Esophagus (tissue), 2 donors: ENCODE data around the gene SMPD4. TPM values are rescaled to one million over a fixed set of nuclear protein-coding genes. Genes with fewer than 3 reads are reported as not detected.
A peak's percentile ranks its signal among the peaks of the same experiment; 100 is the strongest.
"Not testable (repeated sequence)": the region's sequence is repeated elsewhere in the genome, so short reads cannot be mapped to it uniquely, and the experiment has no call there.

Source experiments
- H3K27ac ChIP-seq, 2 donors: one replicate each; pipeline ENCODE4 v1.5.1; 2013; ENCODE audit warnings: low read depth in 2 of 2, mild to moderate bottlenecking in 2 of 2, inconsistent platforms in 1 of 2, low read length in 1 of 2, moderate library complexity in 1 of 2
- H3K27me3 ChIP-seq, 2 donors: one replicate each; pipeline ENCODE4 v1.6.1; 2013; ENCODE audit warnings: low read length in 2 of 2, control low read depth in 1 of 2, mild to moderate bottlenecking in 1 of 2; ENCODE audit not compliant: insufficient read depth in 2 of 2, control insufficient read depth in 1 of 2
- H3K36me3 ChIP-seq, 2 donors: one replicate each; pipeline ENCODE4 v1.6.1; 2013; ENCODE audit warnings: low read length in 1 of 2; ENCODE audit not compliant: control insufficient read depth in 2 of 2, insufficient read depth in 2 of 2
- H3K4me1 ChIP-seq, 2 donors: one replicate each; pipeline ENCODE4 v1.6.1; 2013; ENCODE audit warnings: low read length in 1 of 2; ENCODE audit not compliant: control insufficient read depth in 2 of 2, insufficient read depth in 2 of 2
- H3K4me3 ChIP-seq, 2 donors: one replicate each; pipeline ENCODE4 v1.5.1; 2013; ENCODE audit warnings: low read length in 2 of 2, mild to moderate bottlenecking in 2 of 2, low read depth in 1 of 2, moderate library complexity in 1 of 2
- H3K9me3 ChIP-seq, 2 donors: one replicate each; pipeline ENCODE4 v1.6.1; 2013; ENCODE audit warnings: mild to moderate bottlenecking in 2 of 2, low read depth in 1 of 2, low read length in 1 of 2, moderate library complexity in 1 of 2; ENCODE audit not compliant: control insufficient read depth in 2 of 2, insufficient read depth in 1 of 2
- WGBS, 2 donors: extraction: QIAGEN DNeasy Blood & Tissue Kit; methylation state at CpG; one replicate each; pipeline ENCODE4 v1.1.7; 2013; 5-methylcytosine and 5-hydroxymethylcytosine counted together
- polyA plus RNA-seq, 2 donors: library from polyadenylated mRNA; stranded (reverse); fragments of 200-250 nt; gene quantifications; one replicate each; pipeline ENCODE4 v1.2.3, GENCODE V29; 2013
- donor health status: healthy with polysubstance abuse.
- donor health status: Bipolar disorder and iron deficiency.

The SMPD4 gene
- polyA plus RNA-seq, result 10 to 100 TPM; 29.7 to 32.2 TPM

GRCh38 chr2:130181325-130181879 is at the start of gene SMPD4:
TSS of gene SMPD4 (minus strand) at chr2:130181602. CDS start at chr2:130176592, 5,010 bp downstream.
- peak within 1 kb of the TSS; percentile 88 to 93 for H3K27ac ChIP-seq
- no peaks in the 10 kb centered on the region for H3K9me3 ChIP-seq
- 0% methylated on average over 51 to 55 of the region's 55 CpGs for WGBS, 2 donors
- H3K4me1 ChIP-seq, result peaks cover 0 to 2% of the 10 kb centered on the region in 2 donors
- H3K36me3 ChIP-seq, result no peaks in the 10 kb centered on the region
- no peaks in the 10 kb centered on the region for H3K27me3 ChIP-seq
- peak within 1 kb of the TSS; percentile 82 to 84 for H3K4me3 ChIP-seq

- not testable (repeated sequence) for H3K36me3 ChIP-seq, H3K9me3 ChIP-seq, H3K4me1 ChIP-seq, H3K27me3 ChIP-seq, H3K27ac ChIP-seq, H3K4me3 ChIP-seq
- WGBS, 2 donors, result 93 to 94% methylated on average over 15 of the region's 15 CpGs
These were observed 49.5 kb upstream of the SMPD4 start for GRCh38 chr2:130230907-130231306.

GRCh38 chr2:130230376-130230775 is 49.0 kb upstream of the SMPD4 start:
- H3K9me3 ChIP-seq, H3K4me3 ChIP-seq, H3K27ac ChIP-seq, H3K27me3 ChIP-seq, H3K4me1 ChIP-seq, H3K36me3 ChIP-seq: not testable (repeated sequence)
- WGBS, 2 donors, result 93% methylated on average over 16 to 18 of the region's 18 CpGs

- 38 to 55% methylated on average over 39 to 48 of the region's 48 CpGs for WGBS, 2 donors
- H3K9me3 ChIP-seq, H3K4me3 ChIP-seq, H3K4me1 ChIP-seq, H3K27ac ChIP-seq, H3K36me3 ChIP-seq, H3K27me3 ChIP-seq: not testable (repeated sequence)
These were observed 47.7 kb upstream of the SMPD4 start for GRCh38 chr2:130229161-130229510.

GRCh38 chr2:130228467-130229160 is 47.2 kb upstream of the SMPD4 start:
- not testable (repeated sequence) for H3K27ac ChIP-seq, H3K4me3 ChIP-seq

GRCh38 chr2:130228005-130228404 is 46.6 kb upstream of the SMPD4 start:
- H3K27me3 ChIP-seq, H3K27ac ChIP-seq, H3K4me1 ChIP-seq, H3K36me3 ChIP-seq, H3K9me3 ChIP-seq, H3K4me3 ChIP-seq: not testable (repeated sequence)
- 93 to 95% methylated on average over 21 of the region's 21 CpGs for WGBS, 2 donors

More at GRCh38 chr2:130228467-130229160, 47.2 kb upstream of the SMPD4 start:
- H3K9me3 ChIP-seq, H3K27me3 ChIP-seq, H3K4me1 ChIP-seq, H3K36me3 ChIP-seq: not testable (repeated sequence)
- WGBS, 2 donors, result 79 to 88% methylated on average over 57 to 69 of the region's 69 CpGs

GRCh38 chr2:130222523-130222922 is 41.1 kb upstream of the SMPD4 start:
- H3K9me3 ChIP-seq, H3K36me3 ChIP-seq, H3K4me1 ChIP-seq, H3K27ac ChIP-seq, H3K27me3 ChIP-seq, H3K4me3 ChIP-seq: not testable (repeated sequence)
- 28 to 39% methylated on average over 4 of the region's 4 CpGs for WGBS, 2 donors

GRCh38 chr2:130220505-130220904 is 39.1 kb upstream of the SMPD4 start:
- H3K4me3 ChIP-seq, H3K27me3 ChIP-seq, H3K27ac ChIP-seq, H3K4me1 ChIP-seq, H3K9me3 ChIP-seq, H3K36me3 ChIP-seq: not testable (repeated sequence)
- no CpG with 5 or more reads among the region's 1 CpG for WGBS, 2 donors

GRCh38 chr2:130219147-130219546 is 37.7 kb upstream of the SMPD4 start:
- WGBS, 2 donors, result 88 to 93% methylated on average over 2 of the region's 2 CpGs
- H3K4me3 ChIP-seq, H3K27me3 ChIP-seq, H3K36me3 ChIP-seq, H3K4me1 ChIP-seq, H3K27ac ChIP-seq, H3K9me3 ChIP-seq: not testable (repeated sequence)

GRCh38 chr2:130207051-130207450 is 25.6 kb upstream of the SMPD4 start:
- H3K4me1 ChIP-seq, H3K27ac ChIP-seq, H3K36me3 ChIP-seq, H3K9me3 ChIP-seq, H3K4me3 ChIP-seq, H3K27me3 ChIP-seq: not testable (repeated sequence)
- WGBS, 2 donors, result 78 to 80% methylated on average over 11 to 12 of the region's 13 CpGs
